ENCODE data around the gene ABHD12.

ABHD12 gene

DNA sequence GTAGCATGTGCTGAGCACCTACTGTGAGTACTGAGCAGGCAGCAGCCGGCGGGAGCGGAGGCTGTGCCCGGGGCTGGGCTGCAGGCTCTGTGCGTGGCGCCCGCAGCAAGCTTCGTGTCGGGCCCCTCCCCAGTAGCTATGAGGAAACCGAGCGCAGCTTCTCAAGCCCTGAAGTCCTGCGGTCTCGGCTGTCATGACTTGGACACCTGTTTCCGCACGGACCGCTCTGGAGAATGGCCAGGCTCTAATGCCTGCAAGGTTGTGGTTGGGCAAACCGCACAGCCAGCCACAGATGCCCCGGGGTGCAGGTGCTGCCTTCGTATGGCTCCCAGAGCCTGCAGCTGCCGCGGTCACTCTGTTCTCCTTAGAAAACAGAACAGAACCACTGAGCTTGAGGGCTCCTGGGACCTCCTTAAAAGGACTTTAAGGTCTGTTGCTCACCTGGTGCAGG is 109.1 kb downstream of the ABHD12 start:
- peaks cover 34% of the 10 kb centered on the region for H3K4me1 ChIP-seq (ENCODE audit: control insufficient read depth, insufficient read depth, low read depth, low read length)
- H3K79me1 ChIP-seq (replicated peaks; ENCODE audit: low read length, poor library complexity, severe bottlenecking) = peaks cover 53% of the 10 kb centered on the region
- no peak overlapping the region for H2BK5ac ChIP-seq (ENCODE audit: low read depth, low read length, poor library complexity, severe bottlenecking)
- H3K4ac ChIP-seq (ENCODE audit: low read depth in 1 of 2, low read length in 2 of 2) = no peak overlapping the region
- WGBS = 94% methylated on average over 21 of the region's 21 CpGs
- no peaks in the 10 kb centered on the region for H3K27me3 ChIP-seq (ENCODE audit: control insufficient read depth in 1 of 2, insufficient read depth in 1 of 2, low read length in 2 of 2)
- H3K27ac ChIP-seq (ENCODE audit: low read length, poor library complexity, severe bottlenecking) = no peak overlapping the region
- no peak overlapping the region for H2AFZ ChIP-seq (ENCODE audit: low read depth, low read length)
- H2AK5ac ChIP-seq (ENCODE audit: low read length, severe bottlenecking) = no peak overlapping the region
- H3K23ac ChIP-seq (ENCODE audit: low read length in 2 of 2) = no peak overlapping the region
- peaks cover 97 to 100% of the 10 kb centered on the region in 2 experiments for H3K36me3 ChIP-seq (ENCODE audit: control insufficient read depth in 1 of 2, insufficient read depth in 2 of 2, low read depth in 1 of 2, low read length in 2 of 2)
- H3K4me2 ChIP-seq (ENCODE audit: low read length, poor library complexity, severe bottlenecking) = no peak overlapping the region
- no peak overlapping the region for H3K4me3 ChIP-seq (ENCODE audit: insufficient read depth in 1 of 2, low read depth in 1 of 2, low read length in 2 of 2)
- DNase-seq = no peak
- H3K9me3 ChIP-seq (ENCODE audit: control insufficient read depth, low read length) = no peaks in the 10 kb centered on the region
- no peak overlapping the region for H3K14ac ChIP-seq (ENCODE audit: low read length in 2 of 2)
- no peak overlapping the region for H4K91ac ChIP-seq (ENCODE audit: low read length)
- H3K9ac ChIP-seq (ENCODE audit: low read length) = no peak overlapping the region
- no peak overlapping the region for H2BK15ac ChIP-seq (ENCODE audit: low read depth, poor library complexity, severe bottlenecking)
- H2BK120ac ChIP-seq (ENCODE audit: low read depth, low read length) = no peak overlapping the region
- no peak overlapping the region for H2BK12ac ChIP-seq (ENCODE audit: low read length in 2 of 2)
- H3K18ac ChIP-seq (ENCODE audit: low read depth in 1 of 2, low read length in 2 of 2) = no peak overlapping the region
- no peak overlapping the region for H4K8ac ChIP-seq (ENCODE audit: low read length)

DNA sequence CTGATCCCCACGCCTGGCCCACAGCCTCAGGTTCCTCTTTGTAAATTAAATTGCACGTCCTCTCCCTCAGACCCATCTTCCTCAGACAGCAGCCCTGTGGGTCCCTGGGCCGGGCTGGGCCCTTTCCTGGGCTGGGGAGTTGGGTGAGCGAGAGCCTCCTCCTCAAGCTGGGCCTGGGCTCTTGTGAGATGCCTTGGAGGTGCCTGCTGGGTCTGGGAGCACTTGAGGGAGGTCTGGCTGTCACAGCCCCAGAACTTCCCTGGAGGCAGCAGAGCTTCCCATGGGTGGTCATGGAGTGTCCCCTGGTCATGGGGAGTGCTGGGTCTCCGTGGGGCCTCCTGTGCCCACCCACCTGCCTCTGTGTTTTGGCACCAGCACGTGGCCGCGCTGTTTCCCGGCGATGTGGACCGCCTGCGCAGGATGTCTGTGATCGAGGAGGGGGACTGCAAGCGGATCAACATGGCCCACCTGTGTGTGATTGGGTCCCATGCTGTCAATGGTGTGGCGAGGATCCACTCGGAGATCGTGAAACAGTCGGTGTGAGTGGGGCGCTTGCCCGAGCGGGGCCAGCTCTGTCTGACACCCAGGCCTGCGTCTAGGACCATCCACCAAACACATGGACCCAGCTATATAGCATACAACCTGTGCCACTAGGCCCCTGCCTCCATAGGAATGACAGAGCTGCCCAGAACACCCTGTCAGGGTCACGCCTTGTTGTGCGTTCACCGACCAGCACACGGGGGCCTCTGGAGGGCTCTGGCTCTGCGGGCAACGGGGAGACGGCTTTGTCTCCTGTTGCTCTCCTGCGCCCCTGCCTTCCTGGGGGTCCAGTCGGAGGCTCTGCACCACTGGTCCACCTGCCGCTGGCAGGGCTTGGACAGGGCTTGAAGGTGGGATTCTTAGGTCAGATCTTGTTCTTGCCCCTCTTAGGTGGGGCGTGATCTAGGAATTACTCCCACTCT is 109.8 kb downstream of the ABHD12 start:
- Histone ChIP-seq H4K8ac (ENCODE audit: low read length) (no peak overlapping the region), H3K14ac (ENCODE audit: low read length in 2 of 2) (no peak overlapping the region), H3K27me3 (ENCODE audit: control insufficient read depth in 1 of 2, insufficient read depth in 1 of 2, low read length in 2 of 2) (no peaks in the 10 kb centered on the region), H3K23ac (ENCODE audit: low read length in 2 of 2) (no peak overlapping the region), H3K27ac (ENCODE audit: low read length, poor library complexity, severe bottlenecking) (no peak overlapping the region), H2BK12ac (ENCODE audit: low read length in 2 of 2) (no peak overlapping the region), H3K4me2 (ENCODE audit: low read length, poor library complexity, severe bottlenecking) (no peak overlapping the region), H3K18ac (ENCODE audit: low read depth in 1 of 2, low read length in 2 of 2) (no peak overlapping the region), H2BK5ac (ENCODE audit: low read depth, low read length, poor library complexity, severe bottlenecking) (no peak overlapping the region), H2BK15ac (ENCODE audit: low read depth, poor library complexity, severe bottlenecking) (no peak overlapping the region), H2BK120ac (ENCODE audit: low read depth, low read length) (no peak overlapping the region), H3K4me1 (ENCODE audit: control insufficient read depth, insufficient read depth, low read depth, low read length) (peaks cover 36% of the 10 kb centered on the region), H3K36me3 (ENCODE audit: control insufficient read depth in 1 of 2, insufficient read depth in 2 of 2, low read depth in 1 of 2, low read length in 2 of 2) (peaks cover 97 to 99% of the 10 kb centered on the region in 2 experiments), H3K4me3 (ENCODE audit: insufficient read depth in 1 of 2, low read depth in 1 of 2, low read length in 2 of 2) (no peak overlapping the region), H4K91ac (ENCODE audit: low read length) (no peak overlapping the region), H3K9me3 (ENCODE audit: control insufficient read depth, low read length) (no peaks in the 10 kb centered on the region), H3K79me1 (replicated peaks; ENCODE audit: low read length, poor library complexity, severe bottlenecking) (peaks cover 50% of the 10 kb centered on the region), H3K4ac (ENCODE audit: low read depth in 1 of 2, low read length in 2 of 2) (no peak overlapping the region), H3K9ac (ENCODE audit: low read length) (no peak overlapping the region), H2AFZ (ENCODE audit: low read depth, low read length) (no peak overlapping the region), H2AK5ac (ENCODE audit: low read length, severe bottlenecking) (no peak overlapping the region)
- DNase-seq = no peak
- 96% methylated on average over 33 of the region's 33 CpGs for WGBS

DNA sequence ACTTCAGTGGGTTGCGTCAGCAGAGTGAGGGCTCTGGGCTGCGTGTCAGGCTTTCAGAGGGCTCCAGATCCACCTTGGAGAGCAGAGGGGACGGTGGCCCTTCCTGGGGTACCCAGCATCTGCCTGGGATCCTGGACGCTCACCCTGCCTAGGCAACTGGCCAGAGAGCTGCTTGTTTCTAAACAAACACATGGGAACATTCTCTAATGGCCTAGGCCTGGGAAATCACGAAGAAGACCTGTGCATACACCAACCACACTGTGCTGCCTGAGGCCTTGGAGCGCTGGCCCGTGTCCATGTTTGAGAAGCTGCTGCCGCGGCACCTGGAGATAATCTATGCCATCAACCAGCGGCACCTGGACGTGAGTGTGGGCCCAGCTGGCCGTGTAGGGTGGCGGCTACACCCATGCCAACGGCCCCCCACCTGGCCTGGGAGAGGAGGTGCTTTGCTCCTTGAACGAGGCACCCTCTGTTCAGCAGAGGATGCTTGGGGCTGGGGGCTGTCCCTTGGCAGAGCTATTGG is 110.5 kb downstream of the ABHD12 start:
- H3K18ac ChIP-seq (ENCODE audit: low read depth in 1 of 2, low read length in 2 of 2) = no peak overlapping the region
- no peak overlapping the region for H3K27ac ChIP-seq (ENCODE audit: low read length, poor library complexity, severe bottlenecking)
- DNase-seq = no peak
- H3K4ac ChIP-seq (ENCODE audit: low read depth in 1 of 2, low read length in 2 of 2) = no peak overlapping the region
- H3K23ac ChIP-seq (ENCODE audit: low read length in 2 of 2) = no peak overlapping the region
- no peak overlapping the region for H3K4me2 ChIP-seq (ENCODE audit: low read length, poor library complexity, severe bottlenecking)
- H3K9me3 ChIP-seq (ENCODE audit: control insufficient read depth, low read length) = no peaks in the 10 kb centered on the region
- H3K14ac ChIP-seq (ENCODE audit: low read length in 2 of 2) = no peak overlapping the region
- H2BK120ac ChIP-seq (ENCODE audit: low read depth, low read length) = no peak overlapping the region
- H4K91ac ChIP-seq (ENCODE audit: low read length) = no peak overlapping the region
- H2AK5ac ChIP-seq (ENCODE audit: low read length, severe bottlenecking) = no peak overlapping the region
- H3K4me3 ChIP-seq (ENCODE audit: insufficient read depth in 1 of 2, low read depth in 1 of 2, low read length in 2 of 2) = no peak overlapping the region
- no peak overlapping the region for H2BK15ac ChIP-seq (ENCODE audit: low read depth, poor library complexity, severe bottlenecking)
- no peak overlapping the region for H2BK5ac ChIP-seq (ENCODE audit: low read depth, low read length, poor library complexity, severe bottlenecking)
- H3K27me3 ChIP-seq (ENCODE audit: control insufficient read depth in 1 of 2, insufficient read depth in 1 of 2, low read length in 2 of 2) = no peaks in the 10 kb centered on the region
- WGBS = 95% methylated on average over 15 of the region's 15 CpGs
- H2BK12ac ChIP-seq (ENCODE audit: low read length in 2 of 2) = no peak overlapping the region
- H3K79me1 ChIP-seq (replicated peaks; ENCODE audit: low read length, poor library complexity, severe bottlenecking) = peaks cover 48% of the 10 kb centered on the region
- no peak overlapping the region for H2AFZ ChIP-seq (ENCODE audit: low read depth, low read length)
- H4K8ac ChIP-seq (ENCODE audit: low read length) = no peak overlapping the region
- H3K36me3 ChIP-seq (ENCODE audit: control insufficient read depth in 1 of 2, insufficient read depth in 2 of 2, low read depth in 1 of 2, low read length in 2 of 2) = peaks cover 97 to 99% of the 10 kb centered on the region in 2 experiments
- H3K9ac ChIP-seq (ENCODE audit: low read length) = no peak overlapping the region
- H3K4me1 ChIP-seq (ENCODE audit: control insufficient read depth, insufficient read depth, low read depth, low read length) = peaks cover 37% of the 10 kb centered on the region

DNA sequence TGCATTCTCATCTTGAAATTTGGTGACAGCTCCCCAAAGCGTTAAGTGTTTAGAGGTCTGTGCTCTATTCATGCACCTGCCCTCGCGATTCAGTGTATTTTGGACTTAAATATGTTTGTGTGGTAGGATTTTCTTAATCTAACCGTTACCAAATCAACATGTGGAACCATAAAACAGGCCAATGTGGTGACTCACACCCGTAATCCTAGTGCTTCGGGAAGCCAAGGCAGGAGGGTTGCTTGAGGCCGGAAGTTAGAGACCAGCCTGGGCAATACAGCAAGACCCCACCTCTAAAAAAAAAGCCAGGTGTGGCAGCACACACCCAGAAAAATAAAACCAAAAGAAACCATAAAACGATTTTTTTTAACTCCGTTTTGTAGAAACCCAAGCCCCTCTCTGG is 111.2 kb downstream of the ABHD12 start:
- Histone ChIP-seq H2BK5ac (ENCODE audit: low read depth, low read length, poor library complexity, severe bottlenecking) (no peak overlapping the region), H3K4me3 (ENCODE audit: insufficient read depth in 1 of 2, low read depth in 1 of 2, low read length in 2 of 2) (no peak overlapping the region), H3K4ac (ENCODE audit: low read depth in 1 of 2, low read length in 2 of 2) (no peak overlapping the region), H3K79me1 (replicated peaks; ENCODE audit: low read length, poor library complexity, severe bottlenecking) (peaks cover 52% of the 10 kb centered on the region), H3K9ac (ENCODE audit: low read length) (no peak overlapping the region), H3K27me3 (ENCODE audit: control insufficient read depth in 1 of 2, insufficient read depth in 1 of 2, low read length in 2 of 2) (no peaks in the 10 kb centered on the region), H2AFZ (ENCODE audit: low read depth, low read length) (no peak overlapping the region), H3K4me2 (ENCODE audit: low read length, poor library complexity, severe bottlenecking) (no peak overlapping the region), H4K91ac (ENCODE audit: low read length) (no peak overlapping the region), H3K14ac (ENCODE audit: low read length in 2 of 2) (no peak overlapping the region), H4K8ac (ENCODE audit: low read length) (no peak overlapping the region), H3K36me3 (ENCODE audit: control insufficient read depth in 1 of 2, insufficient read depth in 2 of 2, low read depth in 1 of 2, low read length in 2 of 2) (peaks cover 99 to 100% of the 10 kb centered on the region in 2 experiments), H2BK12ac (ENCODE audit: low read length in 2 of 2) (no peak overlapping the region), H3K23ac (ENCODE audit: low read length in 2 of 2) (no peak overlapping the region), H3K18ac (ENCODE audit: low read depth in 1 of 2, low read length in 2 of 2) (no peak overlapping the region), H2BK15ac (ENCODE audit: low read depth, poor library complexity, severe bottlenecking) (no peak overlapping the region), H3K4me1 (ENCODE audit: control insufficient read depth, insufficient read depth, low read depth, low read length) (peaks cover 44% of the 10 kb centered on the region), H3K27ac (ENCODE audit: low read length, poor library complexity, severe bottlenecking) (no peak overlapping the region), H2AK5ac (ENCODE audit: low read length, severe bottlenecking) (no peak overlapping the region), H2BK120ac (ENCODE audit: low read depth, low read length) (no peak overlapping the region), H3K9me3 (ENCODE audit: control insufficient read depth, low read length) (no peaks in the 10 kb centered on the region)
- DNase-seq = no peak
- WGBS = 95% methylated on average over 9 of the region's 9 CpGs

Measured in mesenchymal stem cell (in vitro differentiated cells and primary cell).